Measurements from ENCODE around the gene ADAMTS16. TPM values are rescaled to one million over a fixed set of nuclear protein-coding genes. Genes with fewer than 3 reads are reported as not detected.

Gene ADAMTS16
- total and polyA plus RNA-seq, 2 experiments from 2014 or later, result 2.8 to 15.4 TPM

DNA sequence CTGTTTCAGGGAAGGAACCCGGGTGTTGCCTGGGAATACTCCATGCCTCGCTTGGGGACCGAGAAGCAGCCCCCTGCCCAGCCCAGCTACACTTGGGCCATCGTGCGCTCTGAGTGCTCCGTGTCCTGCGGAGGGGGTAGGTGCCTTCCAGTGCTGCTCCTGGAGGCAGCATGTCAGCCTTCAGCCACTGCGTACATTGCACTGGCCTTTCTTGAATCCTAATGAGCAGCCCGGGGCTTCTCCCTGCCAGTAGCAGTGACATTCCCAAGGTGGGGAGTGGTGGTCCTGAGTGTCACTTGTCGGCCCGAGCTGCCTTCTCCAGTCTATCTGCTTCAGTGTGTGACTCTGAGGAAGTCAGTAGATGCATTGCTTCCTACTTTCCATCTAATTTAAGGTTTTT, 101.9 kb downstream of the ADAMTS16 start:
- no peak overlapping the region for H3K4me2 ChIP-seq

More for the DNA sequence above, 101.9 kb downstream of the ADAMTS16 start:
- Histone ChIP-seq H3K27me3 (ENCODE audit: insufficient read depth) (no peaks in the 10 kb centered on the region), H3K4me1 (ENCODE audit: insufficient read depth) (no peaks in the 10 kb centered on the region), H3F3A (replicated peaks; ENCODE audit: low read depth) (no peaks in the 10 kb centered on the region), H2AFZ (no peak overlapping the region), H4K20me1 (replicated peaks; ENCODE audit: insufficient read depth) (no peaks in the 10 kb centered on the region), H3K27ac (ENCODE audit: low read depth) (no peak overlapping the region), H3K36me3 (ENCODE audit: insufficient read depth) (no peaks in the 10 kb centered on the region), H3K4me3 (no peak overlapping the region), H3K79me2 (replicated peaks; ENCODE audit: insufficient read depth) (no peaks in the 10 kb centered on the region), H3K9me2 (ENCODE audit: insufficient read depth) (no peaks in the 10 kb centered on the region)
- Mint-ChIP-seq H3K9me3 (no peaks in the 10 kb centered on the region), H3K4me3 (no peak overlapping the region), H3K27ac (no peak overlapping the region), H3K4me1 (peaks cover 3% of the 10 kb centered on the region; the same call in 2 of the 3 replicates), H3K36me3 (ENCODE audit: low read depth) (peaks cover 21% of the 10 kb centered on the region), H3K27me3 (ENCODE audit: insufficient read depth, low read depth, poor library complexity) (no peaks in the 10 kb centered on the region)
- TF ChIP-seq POLR2AphosphoS5 (IDR thresholded peaks at IDR 0.05; ENCODE audit: low read depth), result no peak
- TF ChIP-seq, protein P1, sequence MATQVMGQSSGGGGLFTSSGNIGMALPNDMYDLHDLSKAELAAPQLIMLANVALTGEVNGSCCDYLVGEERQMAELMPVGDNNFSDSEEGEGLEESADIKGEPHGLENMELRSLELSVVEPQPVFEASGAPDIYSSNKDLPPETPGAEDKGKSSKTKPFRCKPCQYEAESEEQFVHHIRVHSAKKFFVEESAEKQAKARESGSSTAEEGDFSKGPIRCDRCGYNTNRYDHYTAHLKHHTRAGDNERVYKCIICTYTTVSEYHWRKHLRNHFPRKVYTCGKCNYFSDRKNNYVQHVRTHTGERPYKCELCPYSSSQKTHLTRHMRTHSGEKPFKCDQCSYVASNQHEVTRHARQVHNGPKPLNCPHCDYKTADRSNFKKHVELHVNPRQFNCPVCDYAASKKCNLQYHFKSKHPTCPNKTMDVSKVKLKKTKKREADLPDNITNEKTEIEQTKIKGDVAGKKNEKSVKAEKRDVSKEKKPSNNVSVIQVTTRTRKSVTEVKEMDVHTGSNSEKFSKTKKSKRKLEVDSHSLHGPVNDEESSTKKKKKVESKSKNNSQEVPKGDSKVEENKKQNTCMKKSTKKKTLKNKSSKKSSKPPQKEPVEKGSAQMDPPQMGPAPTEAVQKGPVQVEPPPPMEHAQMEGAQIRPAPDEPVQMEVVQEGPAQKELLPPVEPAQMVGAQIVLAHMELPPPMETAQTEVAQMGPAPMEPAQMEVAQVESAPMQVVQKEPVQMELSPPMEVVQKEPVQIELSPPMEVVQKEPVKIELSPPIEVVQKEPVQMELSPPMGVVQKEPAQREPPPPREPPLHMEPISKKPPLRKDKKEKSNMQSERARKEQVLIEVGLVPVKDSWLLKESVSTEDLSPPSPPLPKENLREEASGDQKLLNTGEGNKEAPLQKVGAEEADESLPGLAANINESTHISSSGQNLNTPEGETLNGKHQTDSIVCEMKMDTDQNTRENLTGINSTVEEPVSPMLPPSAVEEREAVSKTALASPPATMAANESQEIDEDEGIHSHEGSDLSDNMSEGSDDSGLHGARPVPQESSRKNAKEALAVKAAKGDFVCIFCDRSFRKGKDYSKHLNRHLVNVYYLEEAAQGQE (IDR thresholded peaks at IDR 0.05; ENCODE audit: unreplicated experiment), result no peak
- TF ChIP-seq ZNF331 (CRISPR knock-in tag; IDR thresholded peaks at IDR 0.05; ENCODE audit: low read depth), result no peak
- no peak for TF ChIP-seq JUNB (IDR thresholded peaks at IDR 0.05; ENCODE audit: unreplicated experiment)
- TF ChIP-seq ZNF114 (CRISPR knock-in tag; IDR thresholded peaks at IDR 0.05), result no peak
- TF ChIP-seq, protein P2, sequence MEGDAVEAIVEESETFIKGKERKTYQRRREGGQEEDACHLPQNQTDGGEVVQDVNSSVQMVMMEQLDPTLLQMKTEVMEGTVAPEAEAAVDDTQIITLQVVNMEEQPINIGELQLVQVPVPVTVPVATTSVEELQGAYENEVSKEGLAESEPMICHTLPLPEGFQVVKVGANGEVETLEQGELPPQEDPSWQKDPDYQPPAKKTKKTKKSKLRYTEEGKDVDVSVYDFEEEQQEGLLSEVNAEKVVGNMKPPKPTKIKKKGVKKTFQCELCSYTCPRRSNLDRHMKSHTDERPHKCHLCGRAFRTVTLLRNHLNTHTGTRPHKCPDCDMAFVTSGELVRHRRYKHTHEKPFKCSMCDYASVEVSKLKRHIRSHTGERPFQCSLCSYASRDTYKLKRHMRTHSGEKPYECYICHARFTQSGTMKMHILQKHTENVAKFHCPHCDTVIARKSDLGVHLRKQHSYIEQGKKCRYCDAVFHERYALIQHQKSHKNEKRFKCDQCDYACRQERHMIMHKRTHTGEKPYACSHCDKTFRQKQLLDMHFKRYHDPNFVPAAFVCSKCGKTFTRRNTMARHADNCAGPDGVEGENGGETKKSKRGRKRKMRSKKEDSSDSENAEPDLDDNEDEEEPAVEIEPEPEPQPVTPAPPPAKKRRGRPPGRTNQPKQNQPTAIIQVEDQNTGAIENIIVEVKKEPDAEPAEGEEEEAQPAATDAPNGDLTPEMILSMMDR (conservative IDR thresholded peaks at IDR 0.05; ENCODE audit: low read depth in 2 of 2), result no peak
- TF ChIP-seq ZNF462 (CRISPR knock-in tag; IDR thresholded peaks at IDR 0.05), result no peak
- no peak for TF ChIP-seq EZH2 (IDR thresholded peaks at IDR 0.05; ENCODE audit: low read depth, unreplicated experiment)
- no peak for TF ChIP-seq CREB1 (CRISPR knock-in tag; IDR thresholded peaks at IDR 0.05; ENCODE audit: low read depth)
- no peak for TF ChIP-seq NANOG (IDR thresholded peaks at IDR 0.05; ENCODE audit: borderline replicate concordance)
- no peak for TF ChIP-seq EZH2phosphoT487 (IDR thresholded peaks at IDR 0.05; ENCODE audit: unreplicated experiment)
- no peak for TF ChIP-seq STAT1 (IDR thresholded peaks at IDR 0.05; ENCODE audit: unreplicated experiment)
- TF ChIP-seq, protein P3, sequence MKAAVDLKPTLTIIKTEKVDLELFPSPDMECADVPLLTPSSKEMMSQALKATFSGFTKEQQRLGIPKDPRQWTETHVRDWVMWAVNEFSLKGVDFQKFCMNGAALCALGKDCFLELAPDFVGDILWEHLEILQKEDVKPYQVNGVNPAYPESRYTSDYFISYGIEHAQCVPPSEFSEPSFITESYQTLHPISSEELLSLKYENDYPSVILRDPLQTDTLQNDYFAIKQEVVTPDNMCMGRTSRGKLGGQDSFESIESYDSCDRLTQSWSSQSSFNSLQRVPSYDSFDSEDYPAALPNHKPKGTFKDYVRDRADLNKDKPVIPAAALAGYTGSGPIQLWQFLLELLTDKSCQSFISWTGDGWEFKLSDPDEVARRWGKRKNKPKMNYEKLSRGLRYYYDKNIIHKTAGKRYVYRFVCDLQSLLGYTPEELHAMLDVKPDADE (IDR thresholded peaks at IDR 0.05), result no peak
- DNase-seq (ENCODE audit: low spot score) (peak; percentile 11), ATAC-seq (0 out of 3 replicates have a peak, but pooled peaks have one; percentile 33)
